ENCODE data around the gene TSPAN18.

Gene TSPAN18

DNA sequence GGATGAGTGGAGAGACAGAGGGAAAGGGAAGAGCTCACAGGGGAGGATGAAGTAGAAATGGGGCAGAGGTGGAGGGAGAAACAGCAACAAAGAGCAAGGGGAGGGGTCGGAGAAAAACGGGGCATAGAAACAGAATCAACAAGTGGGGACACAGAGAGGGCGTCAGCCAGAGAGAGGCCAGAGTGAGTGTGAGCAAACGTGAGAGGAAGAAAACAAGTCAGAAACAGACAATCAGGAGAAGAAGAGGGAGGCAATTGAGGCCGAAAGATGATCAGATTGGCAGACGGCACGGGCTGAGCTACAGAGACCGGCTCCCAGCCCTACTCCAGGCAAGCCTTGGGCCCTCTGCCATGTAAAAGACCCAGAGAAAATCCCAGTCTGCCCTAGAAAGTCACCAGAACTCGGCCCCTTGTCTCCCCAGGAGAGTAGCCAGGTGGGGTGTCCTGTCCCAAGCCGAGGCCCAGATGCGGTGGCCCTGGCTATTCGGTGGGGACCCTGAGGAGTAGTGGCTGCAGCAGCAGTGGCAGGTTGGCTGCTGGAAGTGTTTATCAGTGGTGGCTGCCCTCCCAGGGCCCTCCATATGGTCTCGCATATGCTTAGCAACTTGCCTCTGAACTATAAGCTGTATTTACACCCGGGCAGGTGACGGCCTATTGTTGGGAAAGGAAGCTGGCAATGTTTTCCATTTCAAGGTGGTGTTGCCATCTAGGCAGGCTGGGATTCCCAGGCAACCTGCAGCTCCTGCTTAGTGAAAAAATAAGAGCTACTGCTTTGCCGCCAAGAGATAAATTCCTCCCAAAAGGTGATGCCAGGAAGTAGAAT is 14.8 kb upstream of the TSPAN18 start:
- no peak for DNase-seq

DNA sequence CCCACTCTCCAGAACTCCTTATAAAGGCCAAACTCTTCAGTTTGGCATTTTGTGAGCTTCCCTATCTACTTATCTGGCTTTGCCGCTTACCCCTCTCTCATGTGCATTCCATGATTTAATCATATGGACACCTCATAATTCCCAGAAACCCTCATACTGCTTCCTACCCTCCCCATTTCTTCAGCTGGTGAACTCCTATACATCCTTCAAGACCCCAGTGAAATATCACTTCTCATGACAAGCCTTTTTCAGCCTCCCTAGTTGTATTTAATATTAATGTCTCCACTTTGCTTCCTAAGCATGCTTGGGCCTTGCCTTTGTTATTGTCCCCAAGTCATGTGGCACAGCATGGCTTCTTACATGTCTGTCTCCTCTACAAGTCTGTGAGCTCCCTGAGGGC is 13.7 kb upstream of the TSPAN18 start:
- DNase-seq: no peak

DNA sequence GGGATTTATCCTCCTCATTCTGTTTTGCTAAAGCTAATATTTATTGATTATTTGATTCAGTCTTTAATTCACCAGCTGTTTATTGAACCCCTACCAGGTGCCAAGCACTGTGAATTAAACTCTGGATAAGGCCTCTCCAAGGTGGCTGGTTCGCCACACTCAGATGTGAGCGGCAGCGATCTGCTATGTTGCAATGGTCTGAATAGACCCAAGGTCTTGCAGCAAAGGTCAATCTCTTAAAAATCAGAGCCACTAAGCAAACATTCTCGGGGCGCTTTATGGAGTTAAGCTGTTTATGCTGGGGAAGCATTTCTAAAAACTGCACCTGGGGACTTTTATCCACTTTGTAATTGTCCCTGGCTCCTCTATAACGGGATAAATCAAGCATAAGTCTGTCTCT is 10.5 kb upstream of the TSPAN18 start:
- no peak for DNase-seq

DNA sequence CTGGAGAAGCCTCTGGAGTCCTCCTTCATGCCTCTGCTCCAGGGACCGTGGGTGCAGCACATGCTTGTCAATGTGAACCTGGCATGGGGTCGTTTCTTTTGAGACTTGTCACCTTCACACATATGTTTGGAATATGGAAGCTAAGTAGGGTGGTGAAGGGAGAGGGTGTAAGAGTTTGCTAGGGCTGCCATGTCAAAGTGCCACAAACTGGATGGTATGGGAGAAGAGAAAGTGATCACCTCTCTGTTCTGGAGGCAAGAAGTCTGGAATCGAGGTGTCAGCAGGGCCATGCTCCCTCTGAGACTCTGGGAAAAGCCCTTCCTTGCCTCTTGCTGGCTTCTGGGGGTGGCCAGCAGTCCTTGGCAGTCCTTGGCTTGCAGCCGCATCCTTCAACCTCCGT is 8.7 kb upstream of the TSPAN18 start:
- DNase-seq: no peak

DNA sequence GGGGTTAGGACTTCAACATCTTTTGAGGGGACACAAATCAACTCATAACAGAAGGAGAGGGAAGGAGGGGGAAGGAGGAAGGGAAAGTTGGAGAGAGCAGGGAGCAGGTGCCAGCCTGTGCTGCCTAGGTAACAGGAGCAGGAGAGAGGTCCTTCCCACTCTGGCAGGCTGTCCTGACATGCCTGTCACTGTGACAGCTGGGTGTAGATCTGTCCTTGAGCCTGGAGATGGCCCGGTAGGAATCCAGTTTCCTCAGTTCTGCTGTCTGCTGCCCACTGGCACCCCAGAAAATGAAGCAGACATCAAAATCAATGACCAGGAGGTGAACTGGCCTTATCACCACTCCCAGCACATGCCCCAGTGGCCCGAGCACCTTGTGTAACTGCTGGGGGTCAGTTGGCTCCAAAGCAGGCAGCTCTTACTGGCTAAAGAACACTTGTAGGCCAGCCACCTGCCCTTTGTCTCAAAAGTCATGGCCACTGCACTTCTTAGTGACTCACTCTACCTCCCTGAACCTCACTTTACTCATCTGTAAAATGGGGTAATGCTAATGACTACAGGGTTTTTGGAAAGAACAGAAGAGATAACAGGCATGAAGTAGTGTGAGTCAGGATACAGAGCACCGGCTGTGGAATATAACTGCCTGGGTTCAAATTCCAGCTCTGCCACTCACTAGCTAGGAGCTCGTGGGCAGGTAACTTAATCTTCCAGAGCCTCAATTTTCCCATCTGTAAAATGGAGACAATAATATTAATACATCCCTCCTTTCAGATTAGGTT is 8.0 kb upstream of the TSPAN18 start:
- DNase-seq: no peak

DNA sequence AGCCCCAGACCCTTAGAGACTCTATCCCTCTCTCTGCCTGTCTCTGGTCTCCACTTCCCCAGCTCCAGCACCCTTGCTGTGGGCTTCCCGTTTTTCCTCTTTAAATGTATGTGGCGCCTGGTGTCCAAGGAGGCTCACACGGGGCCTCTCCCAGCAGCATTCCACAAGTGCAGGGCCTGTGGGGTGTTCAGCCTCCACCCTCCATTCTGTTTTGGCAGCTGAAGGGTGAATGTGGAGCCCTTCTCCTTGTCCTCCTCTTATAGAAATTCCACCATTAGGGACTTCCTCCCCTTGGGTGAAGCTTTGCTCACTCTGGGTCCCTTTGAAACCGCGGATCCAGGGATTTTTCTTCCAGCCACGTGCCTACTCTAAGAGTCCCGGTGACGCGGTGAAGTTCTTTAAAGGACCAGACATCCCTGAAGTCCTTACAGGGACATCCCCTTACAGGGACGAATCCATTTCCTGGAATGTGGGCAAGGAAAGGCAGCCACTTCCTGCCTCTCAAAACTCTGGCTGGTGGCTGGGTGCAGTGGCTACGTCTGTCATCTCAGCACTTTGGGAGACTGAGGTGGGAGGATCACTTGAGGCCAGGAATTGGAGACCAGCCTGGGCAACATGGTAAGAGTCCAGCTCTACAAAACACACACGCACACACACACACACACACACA is 1.6 kb upstream of the TSPAN18 start:
- no peak for DNase-seq

DNA sequence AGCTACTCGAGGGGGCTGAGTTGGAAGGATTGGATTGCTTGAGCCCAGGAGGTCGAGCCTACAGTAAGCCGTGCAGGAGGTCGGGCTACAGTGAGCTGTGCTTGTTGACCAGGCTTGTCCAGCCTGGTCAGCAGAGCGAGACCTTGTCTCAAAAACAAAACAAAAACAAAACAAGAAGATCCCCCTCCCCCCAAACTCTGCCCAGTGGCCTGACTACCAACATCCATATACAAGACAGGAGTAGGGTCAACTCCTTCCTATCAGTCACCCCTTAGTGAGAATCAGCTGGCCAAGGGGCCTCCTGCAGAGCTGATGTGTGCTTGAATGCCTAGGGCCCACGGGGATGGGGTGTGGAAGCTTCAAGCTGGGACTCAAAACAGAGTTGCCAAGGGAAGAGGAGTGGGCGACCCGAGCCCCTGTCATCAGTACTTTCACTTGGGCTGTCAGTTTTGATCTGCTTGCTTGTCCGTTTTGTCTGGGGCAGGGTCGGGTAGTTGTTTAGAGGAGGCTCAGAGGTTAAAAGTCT is 942 bp upstream of the TSPAN18 start:
- DNase-seq: no peak

DNA sequence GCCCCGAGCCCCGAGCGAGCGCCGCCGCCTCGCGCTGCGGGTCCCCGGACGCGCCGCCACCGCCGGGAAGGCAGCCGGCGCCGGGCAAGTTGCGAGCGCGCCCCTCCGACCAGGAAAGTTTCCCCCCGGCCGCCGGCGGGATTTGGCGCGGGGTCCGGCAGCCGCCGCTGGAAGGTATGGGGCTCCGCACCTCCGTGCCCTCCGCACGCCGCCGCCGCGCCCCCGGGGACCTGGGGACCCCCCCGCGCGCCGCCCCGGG is 281 bp downstream of the TSPAN18 start:
- no peak for DNase-seq

DNA sequence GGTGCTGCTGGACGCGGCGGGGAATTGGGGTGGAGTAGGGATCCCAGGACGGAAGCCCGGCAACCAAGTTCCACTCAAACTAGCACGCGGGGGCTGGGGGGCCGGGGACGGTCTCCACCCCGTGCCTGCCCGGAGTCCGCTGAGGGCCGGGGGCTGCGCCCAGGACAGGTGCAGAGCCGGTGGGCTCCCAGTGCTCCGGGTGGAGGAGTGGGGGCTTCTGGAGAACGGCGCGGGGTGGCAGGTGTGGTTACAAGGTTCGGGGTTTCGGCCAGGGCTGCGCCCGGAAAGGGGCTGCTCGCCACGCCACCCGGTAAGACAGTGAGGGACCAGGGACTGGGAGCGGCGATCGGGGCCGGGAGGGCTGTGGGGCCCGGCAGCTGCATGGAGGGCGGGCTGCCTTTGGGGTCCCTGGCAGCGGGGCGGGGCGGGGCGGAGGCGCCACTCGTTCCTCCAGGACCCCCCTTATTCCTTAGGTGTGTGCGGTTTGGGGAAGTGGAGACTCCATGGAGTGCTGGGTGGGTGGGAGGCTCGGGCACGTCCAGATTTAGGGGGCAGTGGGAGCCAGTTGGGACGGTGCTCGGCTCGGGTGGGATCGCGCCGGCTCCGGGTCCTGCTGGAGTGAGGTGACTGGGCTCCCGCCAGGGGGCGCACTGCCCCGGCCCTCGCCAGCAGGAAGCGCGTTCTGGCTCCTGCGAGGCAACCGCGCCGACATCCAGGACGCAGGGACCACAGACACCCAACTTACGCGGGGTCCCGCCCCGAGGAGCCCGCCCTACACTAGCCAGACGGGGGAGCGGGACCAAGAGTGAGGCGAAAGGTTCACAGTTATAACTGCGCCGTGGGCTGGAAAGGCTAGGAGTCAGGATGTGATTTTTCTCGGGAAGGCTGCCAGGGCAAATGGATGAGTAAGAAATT is 868 bp downstream of the TSPAN18 start:
- no peak for DNase-seq

DNA sequence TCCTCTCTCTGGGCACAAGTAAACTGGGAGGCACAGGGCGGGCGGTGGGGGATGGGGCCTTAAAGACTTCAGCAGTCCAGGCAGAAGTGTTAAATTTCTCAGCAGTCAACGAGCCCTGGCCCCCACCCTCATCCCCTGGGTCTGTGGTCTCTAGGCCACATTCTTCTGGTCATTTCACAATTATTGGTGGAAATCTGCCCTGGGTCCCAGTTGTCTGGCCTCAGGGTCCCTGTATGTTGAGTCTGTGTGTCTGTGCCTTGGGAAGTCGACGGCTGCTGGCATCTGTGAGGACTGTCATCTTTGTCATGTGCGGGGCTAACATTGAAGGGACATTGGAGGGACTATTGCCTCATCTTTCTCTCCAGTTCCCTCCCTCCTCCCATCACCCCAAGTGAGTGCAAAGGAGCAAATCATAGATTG is 1.7 kb downstream of the TSPAN18 start:
- DNase-seq: no peak

DNA sequence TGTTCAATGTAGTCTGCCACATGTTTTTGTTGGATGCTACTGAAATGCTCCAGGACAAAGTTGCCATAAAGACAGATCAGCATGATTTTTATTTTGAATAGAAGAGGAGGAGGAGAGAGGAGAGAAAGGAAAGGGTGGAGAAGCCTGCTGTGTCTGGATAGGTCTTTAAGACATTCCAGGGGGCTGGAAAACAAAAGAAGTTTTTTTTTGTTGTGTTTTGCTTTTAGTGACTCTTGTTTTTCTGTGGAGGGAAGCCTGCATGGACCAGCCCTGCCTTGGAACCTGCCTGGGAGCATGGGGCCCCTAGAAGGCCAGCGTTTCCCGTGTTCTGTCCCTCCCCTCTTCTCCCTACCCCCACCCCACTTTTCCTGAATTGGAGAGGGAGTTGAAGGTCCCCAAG is 2.3 kb downstream of the TSPAN18 start:
- DNase-seq: no peak

DNA sequence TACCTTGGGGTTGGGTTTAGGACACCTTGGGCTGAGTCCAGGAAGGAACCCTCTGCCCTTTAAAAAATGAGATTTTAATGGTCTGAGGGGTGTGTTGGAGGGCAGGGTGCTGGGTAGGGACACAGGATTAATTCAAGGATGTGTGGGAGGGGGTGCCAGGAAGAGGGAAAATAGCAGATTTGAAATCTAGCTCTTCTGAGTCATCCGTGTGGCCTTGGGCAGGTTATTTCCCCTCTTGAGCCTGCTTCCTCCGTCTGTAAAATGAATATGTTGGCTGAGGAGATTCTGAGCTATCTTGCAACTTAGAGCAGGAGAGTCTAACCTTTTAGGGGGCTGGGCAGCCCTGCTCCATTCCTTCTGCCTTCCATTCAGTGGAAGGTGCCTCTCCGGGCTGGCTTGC is 3.0 kb downstream of the TSPAN18 start:
- no peak for DNase-seq

DNA sequence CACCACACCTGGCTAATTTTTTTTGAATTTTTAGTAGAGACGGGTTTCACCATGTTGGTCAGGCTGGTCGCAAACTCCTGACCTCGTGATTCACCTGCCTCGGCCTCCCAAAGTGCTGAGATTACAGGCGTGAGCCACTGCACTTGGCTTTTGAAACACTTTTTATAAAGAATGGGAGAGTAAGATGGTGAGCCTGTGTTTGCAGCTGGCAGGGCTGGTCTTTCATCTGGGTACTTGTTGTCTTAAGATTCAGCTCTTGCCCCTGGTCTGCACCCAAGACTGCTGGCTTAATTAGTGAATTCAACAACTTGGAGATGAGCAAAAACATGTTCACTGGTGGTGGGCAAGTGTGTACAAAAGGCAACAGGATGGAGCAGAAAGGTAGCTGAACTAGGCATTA is 4.0 kb downstream of the TSPAN18 start:
- DNase-seq: no peak

DNA sequence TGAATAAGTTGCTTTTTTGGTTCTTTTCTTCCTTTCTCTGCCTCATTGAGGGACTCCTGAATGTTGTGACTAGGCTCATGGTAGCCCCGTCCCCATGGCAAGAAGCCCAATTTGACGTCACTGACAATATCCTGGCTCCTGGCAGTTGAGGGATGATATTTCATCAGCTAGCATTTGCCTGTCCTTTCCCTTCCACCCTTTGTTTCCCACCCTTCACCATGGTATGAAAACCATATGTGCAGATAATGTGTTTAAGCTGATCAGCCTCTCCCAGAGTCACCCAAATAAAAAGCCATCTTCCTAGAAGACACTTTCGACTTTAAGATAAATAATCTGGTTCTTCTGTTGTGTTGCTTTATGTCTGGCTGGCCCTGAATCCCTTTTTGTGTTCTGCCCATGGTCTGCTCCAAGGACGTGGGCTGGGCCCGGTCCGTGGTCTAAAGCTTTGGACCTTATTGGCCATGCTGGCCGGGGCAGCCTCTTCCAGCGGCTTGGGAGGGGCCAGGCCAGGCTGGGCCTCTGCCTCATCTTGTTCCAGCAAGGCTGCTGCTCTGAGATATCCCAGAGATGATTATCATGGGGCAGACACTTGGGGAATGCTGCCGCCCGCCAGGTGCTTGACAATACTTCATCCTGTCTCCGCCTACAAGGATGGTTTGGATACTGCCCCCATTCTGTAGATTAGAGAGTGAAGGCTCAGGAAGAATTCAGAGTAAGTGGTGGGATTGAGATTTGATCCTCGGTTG is 5.1 kb downstream of the TSPAN18 start:
- no peak for DNase-seq

DNA sequence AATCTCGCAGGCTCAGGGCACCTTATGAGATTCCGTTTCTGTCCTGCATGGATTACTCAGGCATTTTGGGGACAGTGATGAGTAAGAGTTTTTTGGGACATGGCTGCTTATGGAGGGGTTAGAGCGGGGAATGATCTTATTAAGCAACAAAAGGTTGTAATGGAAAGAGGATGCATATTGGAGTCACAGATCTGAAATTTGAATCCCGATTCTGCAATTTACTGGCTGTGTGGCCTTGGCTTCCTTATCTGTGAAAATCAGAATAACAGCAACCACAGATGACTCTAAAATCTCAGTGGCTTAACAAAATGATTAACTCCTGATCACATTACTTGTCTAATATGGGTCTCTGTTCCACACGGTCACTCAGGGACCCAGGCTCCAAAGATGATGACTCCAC is 5.8 kb downstream of the TSPAN18 start:
- no peak for DNase-seq

DNA sequence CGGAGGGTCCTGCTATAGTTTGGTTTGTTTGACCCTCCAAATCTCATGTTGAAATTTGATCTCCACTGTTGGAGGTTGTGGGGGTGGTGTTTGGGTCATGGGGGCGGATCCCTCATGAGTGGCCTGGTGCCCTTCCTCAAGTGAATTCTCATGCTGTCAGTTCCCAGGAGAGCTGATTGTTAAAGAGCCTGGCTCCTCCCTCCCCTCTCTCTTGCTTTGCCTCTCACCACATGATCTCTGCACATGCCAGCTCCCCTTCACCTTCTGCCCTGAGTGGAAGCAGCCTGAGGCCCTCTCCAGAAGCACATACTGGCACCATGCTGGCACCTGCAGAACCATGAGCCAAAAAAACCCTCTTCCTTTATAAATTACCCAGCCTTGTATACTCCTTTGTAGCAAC is 7.1 kb downstream of the TSPAN18 start:
- no peak for DNase-seq

DNA sequence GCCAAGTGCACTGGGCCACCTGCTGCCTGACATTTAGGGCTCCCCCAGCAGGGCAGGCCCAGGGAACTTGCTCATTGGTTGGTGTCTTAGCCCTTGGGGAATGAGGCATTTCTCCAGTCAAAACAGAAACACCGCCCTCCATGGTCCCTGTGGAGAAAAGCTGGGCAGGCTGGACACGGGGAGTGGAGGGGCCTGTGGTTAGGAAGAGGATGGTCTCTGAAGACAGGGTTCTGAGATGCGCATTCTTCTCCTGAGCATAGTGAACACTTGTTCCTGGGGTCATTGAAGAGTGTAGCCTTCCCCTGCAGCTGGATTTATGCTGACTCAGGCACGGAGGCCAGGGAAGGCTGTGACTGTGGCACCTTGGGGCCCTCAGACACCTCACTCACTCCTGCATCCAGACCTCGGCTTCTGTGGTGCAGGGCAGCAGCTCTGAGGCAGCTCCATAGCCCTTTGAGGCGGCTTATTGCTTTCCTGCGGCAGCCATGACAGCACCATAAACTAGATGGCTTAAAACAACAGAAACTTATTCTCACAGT is 8.2 kb downstream of the TSPAN18 start:
- DNase-seq: no peak

DNA sequence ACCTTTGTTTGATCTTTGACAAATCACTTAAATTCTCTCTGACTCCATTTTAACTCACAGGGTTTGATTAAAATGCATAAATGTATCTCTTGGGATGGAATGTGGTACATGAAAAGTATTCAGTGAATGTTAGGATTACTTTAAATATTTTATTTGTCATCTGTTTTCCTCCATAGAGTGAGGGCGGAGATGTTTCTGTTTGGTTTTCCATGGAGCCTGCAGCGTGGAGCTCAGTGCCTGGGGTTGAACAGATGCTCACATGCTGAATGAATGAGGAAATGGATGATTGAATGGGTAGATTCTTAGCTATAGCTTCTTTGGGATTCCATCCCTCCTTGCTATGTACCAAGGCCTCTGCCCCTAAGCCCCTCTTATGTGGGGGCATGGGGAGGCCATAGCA is 10.0 kb downstream of the TSPAN18 start:
- DNase-seq: no peak

DNA sequence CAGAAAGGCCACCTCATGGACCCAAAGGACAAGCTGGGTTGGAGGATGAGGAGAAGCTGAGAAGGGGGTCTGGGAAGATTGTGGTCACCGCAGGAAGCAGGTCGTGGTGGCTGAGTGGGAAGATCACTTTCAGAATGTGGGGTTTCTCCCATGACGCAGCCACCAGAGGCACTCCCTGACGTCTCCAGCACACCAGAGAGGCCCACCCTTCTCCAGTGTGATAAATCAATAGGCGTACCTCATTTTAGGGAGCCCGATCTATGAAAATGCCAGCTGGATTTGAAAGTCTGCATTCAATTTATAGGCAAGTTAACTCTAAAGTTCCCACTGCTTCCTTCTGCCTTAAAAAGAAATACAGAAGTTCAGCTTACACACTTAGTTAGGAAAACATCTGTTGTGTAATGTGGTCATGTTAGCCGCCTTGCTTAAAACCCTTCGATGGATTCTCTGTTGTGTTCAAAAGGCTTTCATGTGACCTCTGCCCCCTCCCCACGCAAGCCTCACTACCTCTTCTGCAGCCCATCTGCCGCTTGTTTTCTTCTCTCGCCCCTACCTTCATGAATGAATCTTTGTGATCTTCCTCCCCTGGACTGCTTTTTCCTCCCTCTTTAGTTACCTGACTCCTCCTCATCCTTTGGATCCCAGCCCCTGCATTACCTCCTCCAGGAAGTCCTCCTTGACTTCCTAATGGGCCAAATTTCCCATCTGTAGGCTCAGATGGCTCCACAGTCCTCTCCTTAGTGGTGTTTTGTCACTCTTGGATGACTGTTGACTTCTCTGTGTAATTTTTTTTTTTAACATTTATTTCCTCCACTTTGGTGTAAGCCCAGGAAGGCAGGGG is 10.7 kb downstream of the TSPAN18 start:
- no peak for DNase-seq

DNA sequence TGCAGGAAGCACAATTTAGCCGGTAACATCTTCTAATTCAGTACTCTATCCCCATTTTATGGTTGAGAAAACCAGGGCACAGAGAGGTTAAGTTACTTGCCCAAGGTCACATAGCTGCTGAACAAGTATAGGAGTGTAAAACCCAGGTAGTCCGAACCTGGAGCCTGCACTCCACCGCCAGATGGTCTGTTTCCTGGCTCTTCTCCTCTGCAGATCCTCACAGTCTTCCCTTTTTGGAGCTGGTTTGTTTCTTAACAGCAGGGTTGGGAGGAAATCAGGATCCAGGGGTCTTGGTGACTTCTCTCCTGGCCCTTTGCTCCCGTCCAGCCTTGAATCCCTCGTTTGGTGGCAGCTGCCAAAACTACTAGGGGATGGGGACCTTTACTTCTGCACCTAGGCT is 12.0 kb downstream of the TSPAN18 start:
- DNase-seq: no peak

DNA sequence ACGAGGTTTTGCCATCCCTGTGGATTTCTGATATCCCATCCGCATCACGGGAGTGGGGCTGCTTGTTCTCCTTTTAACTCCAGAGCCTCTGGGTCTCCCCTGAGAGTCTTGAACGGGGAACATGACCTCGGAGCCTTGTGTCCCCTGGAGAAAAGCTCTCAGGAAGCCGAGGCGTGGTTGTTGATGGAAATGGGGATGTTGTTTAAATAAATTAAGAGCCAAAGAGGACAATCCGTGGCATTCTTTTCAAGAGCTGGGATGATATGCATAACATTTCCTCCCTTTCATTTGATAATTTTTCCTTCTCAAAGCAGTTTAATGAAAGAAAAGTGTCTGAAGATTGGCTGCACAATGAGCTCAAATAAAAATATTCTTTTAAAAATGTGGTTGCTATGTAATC is 14.2 kb downstream of the TSPAN18 start:
- no peak for DNase-seq
